SK-N-SH (cell line): Measurements from ENCODE around the gene DCX. TPM values are rescaled to one million over a fixed set of nuclear protein-coding genes. Genes with fewer than 3 reads are reported as not detected.

Experiments used
- CTCF ChIA-PET: fragments of 300-600, 350-600 bp; formaldehyde crosslinking; extraction: SDS; loops from one replicate; lab custom pipeline; 2021; lab: Yijun Ruan, JAX
- POLR2A ChIA-PET: fragments of 350-600 bp; sonication (Branson Sonifier 250); formaldehyde crosslinking; extraction: SDS; loops from one replicate; lab custom pipeline; 2020; ENCODE audit warnings: antibody characterized with exemption, inconsistent platforms; lab: Yijun Ruan, JAX
- DNase-seq: peaks from one replicate; pipeline ENCODE4 v3.0.0; 2012
- H2AFZ ChIP-seq: fragments of 200-600 bp; sonication (generic); 2 replicates; pipeline ENCODE4 v1.8.1; 2016; ENCODE audit warnings: antibody characterized with exemption, mild to moderate bottlenecking, low read depth
- H3F3A ChIP-seq: fragments of 200-600 bp; sonication (generic); replicated peaks from 2 replicates; pipeline ENCODE3; 2016; ENCODE audit warnings: antibody characterized with exemption, mild to moderate bottlenecking; ENCODE audit not compliant: insufficient read depth
- H3K27ac ChIP-seq, 2 experiments: fragments of 200-500 bp in 1 of 2; fragments of 200-600 bp in 1 of 2; sonication (Bioruptor generic) in 1 of 2; sonication (generic), shearing (Covaris generic) in 1 of 2; 2 replicates each; pipeline versions ENCODE4 v1.5.1 to v1.6.1; 2014 to 2016; ENCODE audit warnings: low read depth in 2 of 2, inconsistent platforms in 1 of 2, low read length in 1 of 2, mild to moderate bottlenecking in 1 of 2, mixed read lengths in 1 of 2
- H3K27me3 ChIP-seq: fragments of 200-600 bp; sonication (generic), shearing (Covaris generic); 2 replicates; pipeline ENCODE4 v1.6.1; 2016; ENCODE audit warnings: mixed run types; ENCODE audit not compliant: insufficient read depth
- H3K36me3 ChIP-seq, 2 experiments: fragments of 200-500 bp in 1 of 2; fragments of 200-600 bp in 1 of 2; sonication (Bioruptor generic) in 1 of 2; sonication (generic) in 1 of 2; replicated peaks in 1 of 2; 2 replicates each; pipeline versions ENCODE3 to v1.5.1; 2014 to 2016; ENCODE audit warnings: low read length in 1 of 2, mild to moderate bottlenecking in 1 of 2; ENCODE audit not compliant: insufficient read depth in 2 of 2, control insufficient read depth in 1 of 2
- H3K4me1 ChIP-seq, 2 experiments: fragments of 200-500 bp in 1 of 2; fragments of 200-600 bp in 1 of 2; sonication (Bioruptor generic) in 1 of 2; sonication (generic), shearing (Covaris generic) in 1 of 2; 2 replicates each; pipeline versions ENCODE4 v1.5.1 to v1.6.1; 2014 to 2016; ENCODE audit warnings: low read depth in 1 of 2, low read length in 1 of 2, mixed run types in 1 of 2; ENCODE audit not compliant: insufficient read depth in 2 of 2, control insufficient read depth in 1 of 2
- H3K4me2 ChIP-seq: fragments of 200-600 bp; sonication (generic), shearing (Covaris generic); 2 replicates; pipeline ENCODE4 v1.6.1; 2017; ENCODE audit warnings: mixed run types
- H3K4me3 ChIP-seq, 2 experiments: fragments of 200-500 bp in 1 of 2; fragments of 200-600 bp in 1 of 2; sonication (Bioruptor generic) in 1 of 2; sonication (generic), shearing (Covaris generic) in 1 of 2; 2 replicates each; pipeline versions ENCODE4 v1.5.1 to v1.8.1; 2014 to 2016; ENCODE audit warnings: low read depth in 2 of 2, inconsistent platforms in 1 of 2, low read length in 1 of 2, mild to moderate bottlenecking in 1 of 2, mixed read lengths in 1 of 2, moderate library complexity in 1 of 2
- H3K79me2 ChIP-seq: fragments of 200-600 bp; sonication (generic); 2 replicates; pipeline ENCODE4 v1.8.1; 2017; ENCODE audit warnings: mild to moderate bottlenecking; ENCODE audit not compliant: insufficient read depth
- H3K9ac ChIP-seq: fragments of 200-600 bp; sonication (generic); 2 replicates; pipeline ENCODE4 v1.6.1; 2017; ENCODE audit warnings: mixed run types
- H3K9me2 ChIP-seq: fragments of 200-600 bp; sonication (generic); 2 replicates; pipeline ENCODE4 v1.6.1; 2017; ENCODE audit warnings: mixed run types
- H3K9me3 ChIP-seq: fragments of 200-600 bp; sonication (generic); 2 replicates; pipeline ENCODE4 v1.6.1; 2017; ENCODE audit warnings: mixed run types, mild to moderate bottlenecking, moderate library complexity
- H4K20me1 ChIP-seq: fragments of 200-600 bp; sonication (generic); 2 replicates; pipeline ENCODE4 v1.6.1; 2017; ENCODE audit warnings: mild to moderate bottlenecking, mixed run types; ENCODE audit not compliant: insufficient read depth
- EZH2phosphoT487 ChIP-seq: fragments of 200-600 bp; sonication (generic); IDR thresholded peaks from 2 replicates; pipeline ENCODE4 v1.6.1; 2017; ENCODE audit warnings: low read depth, mixed run types, mild to moderate bottlenecking, antibody characterized with exemption, moderate library complexity, borderline replicate concordance
- FOSL2 ChIP-seq: IDR thresholded peaks from 2 replicates; pipeline ENCODE4 v1.4.0; 2012; ENCODE audit warnings: low read depth, mild to moderate bottlenecking, moderate library complexity, borderline replicate concordance
- GABPA ChIP-seq: IDR thresholded peaks from 2 replicates; pipeline ENCODE4 v1.4.0; 2012; ENCODE audit warnings: low read depth, mild to moderate bottlenecking
- MEF2A ChIP-seq: IDR thresholded peaks from 2 replicates; pipeline ENCODE4 v1.4.0; 2012; ENCODE audit warnings: low read depth, borderline replicate concordance
- NFIC ChIP-seq: IDR thresholded peaks from 2 replicates; pipeline ENCODE4 v1.4.0; 2012; ENCODE audit warnings: borderline replicate concordance
- RCOR1 ChIP-seq: fragments of 150-350 bp; IDR thresholded peaks from 2 replicates; pipeline ENCODE4 v1.6.1; 2017; ENCODE audit warnings: antibody characterized with exemption, low read length
- RXRA ChIP-seq: IDR thresholded peaks from 2 replicates; pipeline ENCODE4 v1.4.0; 2012; ENCODE audit warnings: low read depth, mild to moderate bottlenecking, borderline replicate concordance
- SIN3A ChIP-seq: IDR thresholded peaks from 2 replicates; pipeline ENCODE4 v1.6.1; 2012; ENCODE audit warnings: low read depth, mild to moderate bottlenecking, low read length, moderate library complexity, borderline replicate concordance
- SMC3 ChIP-seq: IDR thresholded peaks from 2 replicates; pipeline ENCODE4 v1.6.1; 2012; ENCODE audit warnings: low read depth, low read length, improper control_type of control experiment
- TAF1 ChIP-seq: IDR thresholded peaks from 2 replicates; pipeline ENCODE4 v1.6.1; 2012; ENCODE audit warnings: low read depth, mild to moderate bottlenecking, low read length, moderate library complexity, borderline replicate concordance
- TCF12 ChIP-seq: IDR thresholded peaks from 2 replicates; pipeline ENCODE4 v1.4.0; 2012
- TEAD4 ChIP-seq: IDR thresholded peaks from 2 replicates; pipeline ENCODE4 v1.4.0; 2012; ENCODE audit warnings: mild to moderate bottlenecking, borderline replicate concordance; ENCODE audit not compliant: insufficient read depth
- YY1 ChIP-seq: IDR thresholded peaks from 2 replicates; pipeline ENCODE4 v1.4.0; 2012; ENCODE audit warnings: low read depth, mild to moderate bottlenecking
- WGBS: methylation state at CpG from one replicate; pipeline ENCODE4 v1.1.6; 2017; ENCODE audit warnings: low lambda C conversion rate; 5-methylcytosine and 5-hydroxymethylcytosine counted together
- polyA plus RNA-seq, 3 experiments: library from polyadenylated mRNA; depleted of rRNA; stranded (reverse); fragments of >200 nt; gene quantifications; 2 replicates each; pipeline ENCODE4 v1.2.3, GENCODE V29; 2012
- TF ChIP-seq, protein P1 (sequence below): IDR thresholded peaks from 2 replicates; pipeline ENCODE4 v1.4.0; 2012; ENCODE audit warnings: low read depth, borderline replicate concordance
- TF ChIP-seq, protein P2 (sequence below): fragments of 150-350 bp; IDR thresholded peaks from 2 replicates; pipeline ENCODE4 v1.6.1; 2017; ENCODE audit warnings: antibody characterized with exemption, low read length, low read depth, borderline replicate concordance
- TF ChIP-seq, protein P3 (sequence below): IDR thresholded peaks from 2 replicates; pipeline ENCODE4 v1.4.0; 2012; ENCODE audit warnings: low read depth
- TF ChIP-seq, protein P4 (sequence below): IDR thresholded peaks from 2 replicates; pipeline ENCODE4 v1.6.1; 2012; ENCODE audit warnings: mild to moderate bottlenecking, low read depth, low read length, moderate library complexity

Gene DCX
- polyA plus RNA-seq, 1 of the 3 experiments (the other 2 are of a cell fraction) = 0.26 TPM

DNA sequence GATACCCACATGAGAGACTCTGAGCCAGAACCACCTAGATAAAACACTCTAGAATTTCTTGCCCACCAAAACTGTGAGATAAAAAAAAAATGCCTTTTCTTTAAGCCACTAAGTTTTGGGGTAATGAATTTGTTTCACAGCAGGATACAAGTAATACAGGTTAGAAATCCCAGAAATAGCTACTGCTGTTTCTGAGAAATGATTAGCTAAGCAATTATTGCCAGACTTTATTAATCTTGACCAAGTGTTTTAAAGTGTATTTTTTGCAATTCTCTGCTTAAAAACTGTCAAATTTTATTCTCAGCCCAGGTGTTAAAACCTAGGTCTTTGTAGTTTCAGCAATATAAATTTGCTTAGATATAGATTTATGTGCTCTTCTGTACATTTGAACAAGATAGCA lies 83.1 kb downstream of the DCX start:
- H3K4me1 ChIP-seq = no peaks in the 10 kb centered on the region
- ChIA-PET POLR2A (no interaction called here), CTCF (no interaction called here)
- H4K20me1 ChIP-seq = no peaks in the 10 kb centered on the region
- H3K27me3 ChIP-seq = no peaks in the 10 kb centered on the region; the same call in 1 of the 2 replicates
- no peak overlapping the region for H3K4me3 ChIP-seq
- no peak overlapping the region for H2AFZ ChIP-seq
- H3F3A ChIP-seq = no peaks in the 10 kb centered on the region
- no peaks in the 10 kb centered on the region for H3K9me3 ChIP-seq
- no peaks in the 10 kb centered on the region for H3K36me3 ChIP-seq
- no peak for TF ChIP-seq TAF1
- no peak for TF ChIP-seq SIN3A
- no peak for TF ChIP-seq RXRA
- no peak for TF ChIP-seq TEAD4
- TF ChIP-seq FOSL2 = no peak
- TF ChIP-seq MEF2A = no peak
- TF ChIP-seq, protein P1, sequence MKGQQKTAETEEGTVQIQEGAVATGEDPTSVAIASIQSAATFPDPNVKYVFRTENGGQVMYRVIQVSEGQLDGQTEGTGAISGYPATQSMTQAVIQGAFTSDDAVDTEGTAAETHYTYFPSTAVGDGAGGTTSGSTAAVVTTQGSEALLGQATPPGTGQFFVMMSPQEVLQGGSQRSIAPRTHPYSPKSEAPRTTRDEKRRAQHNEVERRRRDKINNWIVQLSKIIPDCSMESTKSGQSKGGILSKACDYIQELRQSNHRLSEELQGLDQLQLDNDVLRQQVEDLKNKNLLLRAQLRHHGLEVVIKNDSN = no peak
- TF ChIP-seq, protein P2, sequence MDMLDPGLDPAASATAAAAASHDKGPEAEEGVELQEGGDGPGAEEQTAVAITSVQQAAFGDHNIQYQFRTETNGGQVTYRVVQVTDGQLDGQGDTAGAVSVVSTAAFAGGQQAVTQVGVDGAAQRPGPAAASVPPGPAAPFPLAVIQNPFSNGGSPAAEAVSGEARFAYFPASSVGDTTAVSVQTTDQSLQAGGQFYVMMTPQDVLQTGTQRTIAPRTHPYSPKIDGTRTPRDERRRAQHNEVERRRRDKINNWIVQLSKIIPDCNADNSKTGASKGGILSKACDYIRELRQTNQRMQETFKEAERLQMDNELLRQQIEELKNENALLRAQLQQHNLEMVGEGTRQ = no peak
- no peak for TF ChIP-seq SMC3
- no peak for TF ChIP-seq EZH2phosphoT487
- no peak overlapping the region for H3K4me2 ChIP-seq
- H3K79me2 ChIP-seq = no peaks in the 10 kb centered on the region
- no peaks in the 10 kb centered on the region for H3K9me2 ChIP-seq
- DNase-seq = no peak
- no peak overlapping the region for H3K9ac ChIP-seq
- H3K27ac ChIP-seq = no peak overlapping the region

DNA sequence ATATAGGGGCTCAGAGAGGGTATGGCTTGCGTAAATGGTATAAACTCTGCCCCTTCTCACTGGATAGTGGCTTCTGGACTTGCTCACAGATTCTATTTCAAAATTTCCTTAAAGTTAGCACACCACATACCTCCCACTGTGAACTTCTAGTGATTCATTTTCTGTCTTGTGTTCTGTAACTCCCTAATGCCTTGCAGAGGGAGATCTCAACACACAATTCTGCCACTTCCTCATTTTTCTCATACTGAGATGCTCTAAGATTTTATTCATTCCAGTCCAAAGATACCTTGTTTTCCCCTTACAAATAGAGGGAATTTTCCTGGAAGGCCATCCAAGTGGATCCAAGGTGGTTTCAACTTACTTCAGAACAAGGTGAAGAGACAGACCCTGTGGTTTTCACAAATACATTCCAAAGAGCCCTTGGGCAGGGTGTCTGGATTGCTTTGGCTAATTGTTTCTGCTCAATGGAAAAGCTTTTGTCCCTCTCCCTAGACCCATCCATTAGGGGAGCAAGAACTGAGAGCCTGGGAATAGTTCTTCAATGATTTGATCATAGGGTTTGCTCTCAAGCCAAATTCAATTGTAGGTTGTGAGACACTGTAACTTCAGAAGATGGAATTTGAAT lies 89.6 kb downstream of the DCX start:
- no peak overlapping the region for H3K4me3 ChIP-seq
- WGBS = 14% methylated on average over 1 of the region's 1 CpG
- no peak for DNase-seq
- ChIA-PET POLR2A (no interaction called here), CTCF (no interaction called here)
- no peaks in the 10 kb centered on the region for H3K9me3 ChIP-seq
- no peak overlapping the region for H2AFZ ChIP-seq
- no peak overlapping the region for H3K27ac ChIP-seq
- no peaks in the 10 kb centered on the region; the same call in 1 of the 2 replicates for H3K27me3 ChIP-seq
- H3K4me2 ChIP-seq = no peak overlapping the region
- no peaks in the 10 kb centered on the region for H3K36me3 ChIP-seq
- H3K4me1 ChIP-seq = peaks cover 0 to 2% of the 10 kb centered on the region in 2 experiments; a peak in 1 of 4 replicates
- H3K9me2 ChIP-seq = no peaks in the 10 kb centered on the region
- H3K79me2 ChIP-seq = no peaks in the 10 kb centered on the region
- H3K9ac ChIP-seq = no peak overlapping the region
- H4K20me1 ChIP-seq = no peaks in the 10 kb centered on the region
- no peaks in the 10 kb centered on the region for H3F3A ChIP-seq
- TF ChIP-seq RCOR1 = no peak
- no peak for TF ChIP-seq GABPA
- TF ChIP-seq, protein P3, sequence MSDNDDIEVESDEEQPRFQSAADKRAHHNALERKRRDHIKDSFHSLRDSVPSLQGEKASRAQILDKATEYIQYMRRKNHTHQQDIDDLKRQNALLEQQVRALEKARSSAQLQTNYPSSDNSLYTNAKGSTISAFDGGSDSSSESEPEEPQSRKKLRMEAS = no peak
- TF ChIP-seq TAF1 = no peak
- TF ChIP-seq, protein P1 = no peak
- TF ChIP-seq TCF12 = no peak
- TF ChIP-seq RXRA = no peak
- no peak for TF ChIP-seq NFIC
- TF ChIP-seq, protein P4, sequence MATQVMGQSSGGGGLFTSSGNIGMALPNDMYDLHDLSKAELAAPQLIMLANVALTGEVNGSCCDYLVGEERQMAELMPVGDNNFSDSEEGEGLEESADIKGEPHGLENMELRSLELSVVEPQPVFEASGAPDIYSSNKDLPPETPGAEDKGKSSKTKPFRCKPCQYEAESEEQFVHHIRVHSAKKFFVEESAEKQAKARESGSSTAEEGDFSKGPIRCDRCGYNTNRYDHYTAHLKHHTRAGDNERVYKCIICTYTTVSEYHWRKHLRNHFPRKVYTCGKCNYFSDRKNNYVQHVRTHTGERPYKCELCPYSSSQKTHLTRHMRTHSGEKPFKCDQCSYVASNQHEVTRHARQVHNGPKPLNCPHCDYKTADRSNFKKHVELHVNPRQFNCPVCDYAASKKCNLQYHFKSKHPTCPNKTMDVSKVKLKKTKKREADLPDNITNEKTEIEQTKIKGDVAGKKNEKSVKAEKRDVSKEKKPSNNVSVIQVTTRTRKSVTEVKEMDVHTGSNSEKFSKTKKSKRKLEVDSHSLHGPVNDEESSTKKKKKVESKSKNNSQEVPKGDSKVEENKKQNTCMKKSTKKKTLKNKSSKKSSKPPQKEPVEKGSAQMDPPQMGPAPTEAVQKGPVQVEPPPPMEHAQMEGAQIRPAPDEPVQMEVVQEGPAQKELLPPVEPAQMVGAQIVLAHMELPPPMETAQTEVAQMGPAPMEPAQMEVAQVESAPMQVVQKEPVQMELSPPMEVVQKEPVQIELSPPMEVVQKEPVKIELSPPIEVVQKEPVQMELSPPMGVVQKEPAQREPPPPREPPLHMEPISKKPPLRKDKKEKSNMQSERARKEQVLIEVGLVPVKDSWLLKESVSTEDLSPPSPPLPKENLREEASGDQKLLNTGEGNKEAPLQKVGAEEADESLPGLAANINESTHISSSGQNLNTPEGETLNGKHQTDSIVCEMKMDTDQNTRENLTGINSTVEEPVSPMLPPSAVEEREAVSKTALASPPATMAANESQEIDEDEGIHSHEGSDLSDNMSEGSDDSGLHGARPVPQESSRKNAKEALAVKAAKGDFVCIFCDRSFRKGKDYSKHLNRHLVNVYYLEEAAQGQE = no peak
- no peak for TF ChIP-seq YY1
- TF ChIP-seq, protein P2 = no peak
